Activated naive CD4-positive, alpha-beta T cell treated with anti-CD3 and anti-CD28 coated beads, Interleukin-2, amount 50 U/mL, for 72 hours (primary cell): ENCODE results near the gene PNPLA4. TPM values are rescaled to one million over a fixed set of nuclear protein-coding genes. Genes with fewer than 3 reads are reported as not detected.
A peak's percentile ranks its signal among the peaks of the same experiment; 100 is the strongest.

ENCODE experiments used
- ATAC-seq, 2 donors: fragments of 150-1000 bp; cut with Tn5 transposase; 2 replicates each; pipeline ENCODE4 v1.10.0; 2021; ENCODE audit warnings: mild to moderate bottlenecking in 2 of 2, moderate library complexity in 2 of 2
- DNase-seq, 2 donors: peaks; one replicate each; pipeline ENCODE4 v3.0.0; 2021 to 2022; ENCODE audit warnings: low spot score in 2 of 2
- H3K27ac Mint-ChIP-seq, 2 donors: one replicate each; pipeline ENCODE4 v1.8.0; 2022; ENCODE audit warnings: mild to moderate bottlenecking in 2 of 2, mixed read lengths in 2 of 2
- H3K36me3 Mint-ChIP-seq, 2 donors: one replicate each; pipeline ENCODE4 v1.8.0; 2022; ENCODE audit warnings: mixed read lengths in 2 of 2
- H3K9me3 Mint-ChIP-seq, 2 donors: one replicate each; pipeline ENCODE4 v1.8.0; 2022; ENCODE audit warnings: mixed read lengths in 2 of 2
- total RNA-seq, 2 donors: library from RNA; stranded (reverse); gene quantifications; one replicate each; pipeline ENCODE4 v1.2.3, GENCODE V29; 2022

Gene PNPLA4
- total RNA-seq, 2 donors from 2014 or later = 11.5 to 12.0 TPM

DNA sequence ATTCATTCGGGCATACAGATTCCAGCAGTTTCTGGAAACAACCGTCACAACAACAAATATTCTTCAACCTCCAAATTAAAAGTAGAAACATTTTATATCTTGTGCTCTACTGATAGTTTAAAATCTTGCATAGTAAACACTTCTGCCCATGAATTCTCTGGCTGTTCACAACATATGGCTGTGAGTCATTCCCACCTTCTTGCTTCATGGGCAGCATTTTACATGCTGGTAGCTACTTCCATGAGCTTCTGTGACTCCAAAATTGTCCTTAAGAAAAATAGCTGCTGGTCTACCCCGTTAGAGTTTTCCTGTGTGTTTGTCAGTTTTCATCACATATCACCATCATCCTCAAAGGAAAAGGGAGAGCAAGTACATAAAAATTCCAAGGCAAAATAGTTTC, 22.7 kb downstream of the PNPLA4 start:
- ATAC-seq = no peak
- Mint-ChIP-seq H3K9me3 (no peaks in the 10 kb centered on the region), H3K36me3 (peaks cover 0 to 6% of the 10 kb centered on the region in 2 donors), H3K27ac (no peak overlapping the region)
- DNase-seq = no peak

DNA sequence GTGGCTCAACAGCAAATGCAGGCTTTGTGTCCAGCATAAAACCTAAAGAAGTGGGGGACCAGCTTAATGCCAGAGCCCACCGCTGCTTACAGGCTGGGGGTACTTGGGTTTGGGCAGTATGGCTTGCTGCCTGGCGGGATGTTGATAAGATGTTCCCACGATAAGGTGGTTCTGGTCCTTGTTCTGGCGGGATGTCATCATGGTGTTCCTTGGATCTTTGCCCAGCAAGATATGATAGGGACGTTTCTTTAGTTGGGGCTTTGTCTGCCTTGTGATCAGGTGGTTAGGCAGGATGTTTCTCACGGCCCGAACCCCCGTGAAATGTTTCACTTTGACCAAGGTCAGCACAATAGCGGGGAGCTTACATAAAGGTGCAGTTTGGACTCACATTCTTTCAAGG, 35.3 kb downstream of the PNPLA4 start:
- no peaks in the 10 kb centered on the region for H3K9me3 Mint-ChIP-seq
- no peak overlapping the region for H3K27ac Mint-ChIP-seq
- DNase-seq = no peak
- ATAC-seq = no peak
- no peaks in the 10 kb centered on the region for H3K36me3 Mint-ChIP-seq

- Mint-ChIP-seq H3K9me3 (no peaks in the 10 kb centered on the region), H3K27ac (no peak overlapping the region), H3K36me3 (no peaks in the 10 kb centered on the region)
- ATAC-seq (peak in 1 of 2 donors; percentile 24), DNase-seq (no peak)
Measured at GRCh38 chrX:7889680-7890079, 37.5 kb downstream of the PNPLA4 start.

GRCh38 chrX:7889135-7889534, 38.1 kb downstream of the PNPLA4 start:
- no peak overlapping the region for H3K27ac Mint-ChIP-seq

GRCh38 chrX:7876957-7877356, 50.3 kb downstream of the PNPLA4 start:
- H3K9me3 Mint-ChIP-seq = no peaks in the 10 kb centered on the region
- DNase-seq = no peak
- H3K36me3 Mint-ChIP-seq = no peaks in the 10 kb centered on the region
- ATAC-seq = no peak
- no peak overlapping the region for H3K27ac Mint-ChIP-seq

More at GRCh38 chrX:7889135-7889534, 38.1 kb downstream of the PNPLA4 start:
- DNase-seq (no peak), ATAC-seq (no peak)
- no peaks in the 10 kb centered on the region for H3K36me3 Mint-ChIP-seq
- H3K9me3 Mint-ChIP-seq = no peaks in the 10 kb centered on the region

- DNase-seq (no peak), ATAC-seq (no peak)
- no peaks in the 10 kb centered on the region for H3K9me3 Mint-ChIP-seq
- H3K27ac Mint-ChIP-seq = no peak overlapping the region
- H3K36me3 Mint-ChIP-seq = no peaks in the 10 kb centered on the region
Measured at GRCh38 chrX:7872042-7872441, 55.2 kb downstream of the PNPLA4 start.

DNA sequence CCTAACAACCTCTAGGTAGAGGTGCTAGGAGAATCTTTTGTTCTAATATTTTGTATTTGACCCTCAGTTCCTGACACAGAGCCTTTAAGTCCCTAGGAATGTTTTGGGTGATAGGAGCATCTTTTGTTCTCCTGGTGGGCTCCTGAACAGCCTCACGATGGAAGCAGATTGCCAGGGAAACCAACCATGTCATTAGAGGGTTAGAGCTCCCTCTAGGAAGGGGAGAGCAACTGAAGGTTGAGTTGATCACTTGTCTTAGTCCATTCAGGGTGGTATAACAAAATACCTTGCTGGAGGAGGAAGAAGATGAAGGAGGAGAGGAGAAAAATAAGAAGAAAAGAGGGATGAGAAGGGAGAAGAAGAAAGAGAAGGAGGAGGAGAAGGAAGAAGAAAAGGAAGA, 75.0 kb downstream of the PNPLA4 start:
- ATAC-seq = no peak
- Mint-ChIP-seq H3K9me3 (no peaks in the 10 kb centered on the region), H3K27ac (no peak overlapping the region), H3K36me3 (no peaks in the 10 kb centered on the region)
- DNase-seq = no peak

Other genes starting within 250 kb of the PNPLA4 start
- gene VCX, start 84.2 kb downstream of the PNPLA4 start, total RNA-seq = not detected
- not detected for gene VCX2, start 243.9 kb upstream of the PNPLA4 start, total RNA-seq